HCT116 (cell line): ENCODE results near the gene NOD1. TPM values are rescaled to one million over a fixed set of nuclear protein-coding genes. Genes with fewer than 3 reads are reported as not detected.

ENCODE experiments used
- ATAC-seq: fragments of 200-7000 bp; cut with Tn5 transposase; 2 replicates; pipeline ENCODE4 v1.9.1; 2020; ENCODE audit warnings: mild to moderate bottlenecking, moderate library complexity
- BruUV-seq: library from RNA; stranded (reverse); fragments of 400-500 nt; replicated peaks from 2 replicates; lab custom pipeline; 2021; lab: Mats Ljungman, UMichigan
- CTCF ChIA-PET: fragments of 300-600 bp; sonication (Branson Sonifier 250); formaldehyde crosslinking; loops from one replicate; lab custom pipeline; 2021; ENCODE audit warnings: antibody characterized with exemption; lab: Charles Lee
- POLR2A ChIA-PET: fragments of 300-600, 350-600 bp; sonication (Branson Sonifier 250); formaldehyde crosslinking; loops from one replicate; lab custom pipeline; 2021; ENCODE audit warnings: antibody characterized with exemption; lab: Charles Lee
- RAD21 ChIA-PET, 2 experiments: fragments of 300-600 bp; sonication (Branson Sonifier 250); formaldehyde crosslinking; loops; one replicate each; lab custom pipeline; 2023; ENCODE audit warnings: low total read pairs in 2 of 2; ENCODE audit not compliant: uncharacterized antibody in 2 of 2, unreplicated experiment in 2 of 2, low non-redundant PET in 1 of 2; lab: Charles Lee
- DNase-seq: peaks from one replicate; pipeline ENCODE4 v3.0.0-alpha.2; 2010; ENCODE audit warnings: low read depth, low spot score
- H2AFZ ChIP-seq: fragments of 200-600 bp; shearing (Covaris generic), sonication (generic); 2 replicates; pipeline ENCODE4 v1.6.1; 2017; ENCODE audit warnings: low read depth, mixed run types, mixed read lengths, antibody characterized with exemption, low read length; ENCODE audit not compliant: poor library complexity, severe bottlenecking
- H3K27ac ChIP-seq: 2 replicates; pipeline ENCODE4 v1.5.1; 2012; ENCODE audit warnings: low read depth, low read length
- H3K27me3 ChIP-seq: fragments of 200-600 bp; sonication (generic); 2 replicates; pipeline ENCODE4 v1.6.1; 2016; ENCODE audit warnings: mixed run types, low read length, mixed read lengths; ENCODE audit not compliant: insufficient read depth
- H3K36me3 ChIP-seq, 2 experiments: fragments of 200-500 bp in 1 of 2; fragments of 200-600 bp in 1 of 2; sonication (Bioruptor generic) in 1 of 2; sonication (generic) in 1 of 2; 2 replicates each; pipeline versions ENCODE4 v1.5.1 to v1.6.1; 2014 to 2016; ENCODE audit warnings: low read length in 2 of 2, inconsistent platforms in 1 of 2, mixed read lengths in 1 of 2, mixed run types in 1 of 2; ENCODE audit not compliant: insufficient read depth in 2 of 2, control insufficient read depth in 1 of 2
- H3K4me1 ChIP-seq, 2 experiments: fragments of 200-600 bp in 1 of 2; sonication (generic) in 1 of 2; 2 replicates each; pipeline versions ENCODE4 v1.5.1 to v1.6.1; 2012 to 2017; ENCODE audit warnings: low read length in 2 of 2, inconsistent platforms in 1 of 2, mild to moderate bottlenecking in 1 of 2, mixed read lengths in 1 of 2, mixed run types in 1 of 2, moderate library complexity in 1 of 2; ENCODE audit not compliant: insufficient read depth in 2 of 2, control insufficient read depth in 1 of 2
- H3K4me2 ChIP-seq: fragments of 200-600 bp; sonication (generic); 2 replicates; pipeline ENCODE4 v1.6.1; 2017; ENCODE audit warnings: mixed run types, low read length, mixed read lengths
- H3K4me3 ChIP-seq, 2 experiments: fragments of 200-600 bp in 1 of 2; sonication (generic) in 1 of 2; replicated peaks in 1 of 2; 2 replicates each; pipeline ENCODE4 v1.5.1; 2011 to 2016; ENCODE audit warnings: low read length in 2 of 2, control low read depth in 1 of 2, low read depth in 1 of 2, mild to moderate bottlenecking in 1 of 2, mixed read lengths in 1 of 2, mixed run types in 1 of 2
- H3K79me2 ChIP-seq: fragments of 200-600 bp; sonication (generic); 2 replicates; pipeline ENCODE4 v1.6.1; 2017; ENCODE audit warnings: mild to moderate bottlenecking, mixed run types, low read length, moderate library complexity, mixed read lengths; ENCODE audit not compliant: insufficient read depth
- H3K9ac ChIP-seq: fragments of 200-600 bp; sonication (generic); 2 replicates; pipeline ENCODE4 v1.6.1; 2016; ENCODE audit warnings: low read length, mixed read lengths
- H3K9me2 ChIP-seq: fragments of 200-600 bp; sonication (generic), shearing (Covaris generic); 2 replicates; pipeline ENCODE4 v1.6.1; 2017; ENCODE audit warnings: mixed run types, mild to moderate bottlenecking, moderate library complexity; ENCODE audit not compliant: insufficient read depth
- H3K9me3 ChIP-seq, 2 experiments: fragments of 200-500 bp in 1 of 2; fragments of 200-600 bp in 1 of 2; sonication (Bioruptor generic) in 1 of 2; sonication (generic) in 1 of 2; 2 replicates each; pipeline ENCODE4 v1.6.1; 2014 to 2017; ENCODE audit warnings: low read length in 2 of 2, mixed read lengths in 2 of 2, inconsistent platforms in 1 of 2, low read depth in 1 of 2, mild to moderate bottlenecking in 1 of 2, mixed run types in 1 of 2, moderate library complexity in 1 of 2; ENCODE audit not compliant: control insufficient read depth in 1 of 2, insufficient read depth in 1 of 2
- H4K20me1 ChIP-seq: fragments of 200-600 bp; sonication (generic), shearing (Covaris generic); 2 replicates; pipeline ENCODE4 v1.6.1; 2017; ENCODE audit warnings: mixed run types, mild to moderate bottlenecking, moderate library complexity; ENCODE audit not compliant: insufficient read depth
- EZH2 ChIP-seq: fragments of 200-600 bp; sonication (generic); IDR thresholded peaks from 2 replicates; pipeline ENCODE4 v1.6.1; 2017; ENCODE audit warnings: antibody characterized with exemption, mixed run types
- EZH2phosphoT487 ChIP-seq: fragments of 200-600 bp; IDR thresholded peaks from 2 replicates; pipeline ENCODE4 v1.6.1; 2018; ENCODE audit warnings: antibody characterized with exemption, borderline replicate concordance
- JUND ChIP-seq: IDR thresholded peaks from 2 replicates; pipeline ENCODE4 v1.6.1; 2012
- POLR2A ChIP-seq: IDR thresholded peaks from 2 replicates; pipeline ENCODE4 v1.7.0; 2011; ENCODE audit warnings: borderline replicate concordance; ENCODE audit not compliant: insufficient read depth, insufficient read length; ENCODE audit errors: extremely low read depth
- POLR2AphosphoS5 ChIP-seq: IDR thresholded peaks from 2 replicates; pipeline ENCODE4 v1.6.1; 2011; ENCODE audit warnings: mild to moderate bottlenecking, low read depth, low read length, moderate library complexity
- RAD21 ChIP-seq: IDR thresholded peaks from 2 replicates; pipeline ENCODE4 v1.6.1; 2012; ENCODE audit warnings: low read depth, mild to moderate bottlenecking
- REST ChIP-seq: IDR thresholded peaks from 2 replicates; pipeline ENCODE4 v1.6.1; 2012; ENCODE audit warnings: low read depth
- SIN3A ChIP-seq: IDR thresholded peaks from 2 replicates; pipeline ENCODE4 v1.6.1; 2012; ENCODE audit warnings: low read depth
- SP1 ChIP-seq: IDR thresholded peaks from 2 replicates; pipeline ENCODE4 v1.6.1; 2012; ENCODE audit warnings: low read depth
- SRF ChIP-seq: IDR thresholded peaks from 2 replicates; pipeline ENCODE4 v1.6.1; 2012; ENCODE audit warnings: low read depth
- TCF7L2 ChIP-seq: IDR thresholded peaks from 2 replicates; pipeline ENCODE4 v1.7.0; 2011; ENCODE audit warnings: borderline replicate concordance, inconsistent platforms; ENCODE audit not compliant: insufficient read depth, insufficient read length; ENCODE audit errors: extremely low read depth
- YY1 ChIP-seq: IDR thresholded peaks from 2 replicates; pipeline ENCODE4 v1.6.1; 2011; ENCODE audit warnings: low read length, low read depth, moderate library complexity, mild to moderate bottlenecking; ENCODE audit not compliant: insufficient replicate concordance; ENCODE audit errors: extremely low read depth
- ZBTB33 ChIP-seq: IDR thresholded peaks from 2 replicates; pipeline ENCODE4 v1.6.1; 2011; ENCODE audit warnings: mild to moderate bottlenecking, low read length, moderate library complexity; ENCODE audit not compliant: insufficient replicate concordance; ENCODE audit errors: extremely low read depth
- ZNF274 ChIP-seq: fragments of 200-500 bp; sonication (Bioruptor generic); IDR thresholded peaks from 2 replicates; pipeline ENCODE4 v1.6.1; 2014; ENCODE audit warnings: mild to moderate bottlenecking, low read depth, low read length, inconsistent platforms
- intact Hi-C: fragments of 100-400 bp; cut with micrococcal nuclease; formaldehyde crosslinking; loops from 2 replicates; pipeline ENCODE4 v1.10.0; 2022
- total RNA-seq: library from RNA; stranded (reverse); gene quantifications from one replicate; pipeline ENCODE4 v1.2.1, GENCODE V29; 2021; ENCODE audit not compliant: unreplicated experiment
- TF ChIP-seq, protein P1 (sequence below): IDR thresholded peaks from 2 replicates; pipeline ENCODE4 v1.6.1; 2012

Gene NOD1
- total RNA-seq, 1 experiment from 2014 or later, result 5.9 TPM

DNA sequence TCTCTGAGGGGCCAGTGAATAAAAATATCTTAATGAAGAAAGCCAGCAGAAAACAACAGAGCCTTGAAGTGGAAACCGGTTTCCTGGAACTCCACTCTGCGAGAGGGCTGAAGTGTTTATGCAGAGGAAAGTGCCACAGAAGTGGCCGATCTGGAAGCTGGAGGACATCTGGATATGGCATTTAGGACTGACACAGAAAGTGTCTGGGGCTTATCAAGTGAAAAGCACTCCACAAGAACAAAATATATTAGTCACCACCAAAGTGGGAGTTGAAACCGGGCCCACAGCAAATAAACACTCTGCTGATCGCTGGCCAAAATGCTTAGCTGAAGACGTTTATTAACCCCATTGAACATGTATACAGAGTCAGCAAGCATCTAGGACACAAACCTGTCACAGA lies 7.8 kb downstream of the NOD1 start:
- Histone ChIP-seq H3K27ac (no peak overlapping the region), H3K36me3 (no peaks in the 10 kb centered on the region; a peak in 1 of 4 replicates), H4K20me1 (no peaks in the 10 kb centered on the region), H3K4me1 (peaks cover 0 to 8% of the 10 kb centered on the region in 2 experiments; a peak in 2 of 4 replicates), H3K4me3 (no peak overlapping the region), H2AFZ (no peak overlapping the region), H3K9me2 (no peaks in the 10 kb centered on the region), H3K4me2 (no peak overlapping the region), H3K79me2 (0 out of 2 replicates have a peak, but pooled peaks cover 12% of the 10 kb centered on the region), H3K27me3 (no peaks in the 10 kb centered on the region), H3K9me3 (no peaks in the 10 kb centered on the region), H3K9ac (no peak overlapping the region)
- ATAC-seq (no peak), DNase-seq (no peak)
- RAD21 ChIA-PET, result no interaction called here
- BruUV-seq, result no TSS peak
- POLR2A ChIA-PET, result no interaction called here
- CTCF ChIA-PET, result no interaction called here
- intact Hi-C loops, result no loop called here
- TF ChIP-seq RAD21, result no peak
- TF ChIP-seq, protein P1, sequence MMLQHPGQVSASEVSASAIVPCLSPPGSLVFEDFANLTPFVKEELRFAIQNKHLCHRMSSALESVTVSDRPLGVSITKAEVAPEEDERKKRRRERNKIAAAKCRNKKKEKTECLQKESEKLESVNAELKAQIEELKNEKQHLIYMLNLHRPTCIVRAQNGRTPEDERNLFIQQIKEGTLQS, result no peak

- H3K36me3 ChIP-seq, result no peaks in the 10 kb centered on the region; a peak in 1 of 4 replicates
- peaks cover 0 to 8% of the 10 kb centered on the region in 2 experiments; a peak in 2 of 4 replicates for H3K4me1 ChIP-seq
- no peaks in the 10 kb centered on the region for H4K20me1 ChIP-seq
- H3K9ac ChIP-seq, result no peak overlapping the region
- no peak for ATAC-seq
- ChIA-PET RAD21 (no interaction called here), POLR2A (no interaction called here), CTCF (no interaction called here)
- H3K4me2 ChIP-seq, result no peak overlapping the region
- no peak overlapping the region for H2AFZ ChIP-seq
- H3K27me3 ChIP-seq, result no peaks in the 10 kb centered on the region
- no TSS peak for BruUV-seq
- no peaks in the 10 kb centered on the region for H3K9me2 ChIP-seq
- no peaks in the 10 kb centered on the region for H3K9me3 ChIP-seq
- no peak overlapping the region for H3K4me3 ChIP-seq
- DNase-seq, result no peak
- intact Hi-C loops, result no loop called here
- H3K79me2 ChIP-seq, result 0 out of 2 replicates have a peak, but pooled peaks cover 9% of the 10 kb centered on the region
- H3K27ac ChIP-seq, result no peak overlapping the region
- TF ChIP-seq ZNF274, result no peak
- no peak for TF ChIP-seq POLR2AphosphoS5
- no peak for TF ChIP-seq YY1
- no peak for TF ChIP-seq ZBTB33
- TF ChIP-seq REST, result no peak
- no peak for TF ChIP-seq SIN3A
- TF ChIP-seq EZH2, result no peak
- no peak for TF ChIP-seq TCF7L2
- no peak for TF ChIP-seq SP1
- no peak for TF ChIP-seq JUND
- TF ChIP-seq RAD21, result no peak
- TF ChIP-seq SRF, result no peak
- no peak for TF ChIP-seq EZH2phosphoT487
- no peak for TF ChIP-seq POLR2A
These were observed 8.3 kb downstream of the NOD1 start for GRCh38 chr7:30470163-30470770.
